ENCODE measurements around the gene TMCC1.

TMCC1 gene

DNA sequence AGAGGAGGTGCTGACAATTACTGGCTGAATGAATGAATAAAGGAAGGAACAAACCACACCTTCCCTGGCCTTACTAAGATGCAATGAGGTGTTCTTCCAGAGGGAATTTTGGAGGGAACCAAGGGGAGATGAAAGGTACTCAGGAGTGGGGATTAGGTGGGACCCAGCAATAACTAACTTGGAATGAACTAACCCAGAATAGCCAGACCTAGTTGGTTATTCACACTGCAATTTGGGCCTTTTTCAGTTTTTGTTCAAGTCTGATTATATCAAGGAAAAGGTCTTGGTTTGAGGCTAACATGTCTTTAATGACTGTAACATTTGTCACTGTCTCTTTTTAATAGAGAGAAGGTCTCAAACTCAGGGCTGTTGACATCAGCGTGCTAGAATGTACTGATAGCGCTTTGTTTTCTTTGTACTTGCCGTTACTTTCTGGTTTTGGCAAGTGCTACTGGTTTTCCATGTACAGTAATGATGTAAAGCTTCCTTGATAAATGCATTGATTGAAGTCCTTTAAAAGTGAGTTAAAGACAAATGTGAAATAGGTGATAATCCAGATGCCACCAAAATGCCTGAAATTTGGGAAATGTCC is 283.8 kb downstream of the TMCC1 start:
- no peak overlapping the region for H3K4me2 ChIP-seq (ENCODE audit: low read length)
- H3K9me3 ChIP-seq (replicated peaks; ENCODE audit: low read length): no peaks in the 10 kb centered on the region
- H3K4me3 ChIP-seq (ENCODE audit: low read length): no peak overlapping the region
- H3K4me1 ChIP-seq (ENCODE audit: control insufficient read depth, insufficient read depth, low read length): peaks cover 56% of the 10 kb centered on the region
- no peaks in the 10 kb centered on the region for H3K27me3 ChIP-seq (ENCODE audit: control insufficient read depth, insufficient read depth, low read length)
- no peak overlapping the region for H3K9ac ChIP-seq (ENCODE audit: low read depth, low read length)
- no peaks in the 10 kb centered on the region for H3K36me3 ChIP-seq (ENCODE audit: insufficient read depth, low read length)

DNA sequence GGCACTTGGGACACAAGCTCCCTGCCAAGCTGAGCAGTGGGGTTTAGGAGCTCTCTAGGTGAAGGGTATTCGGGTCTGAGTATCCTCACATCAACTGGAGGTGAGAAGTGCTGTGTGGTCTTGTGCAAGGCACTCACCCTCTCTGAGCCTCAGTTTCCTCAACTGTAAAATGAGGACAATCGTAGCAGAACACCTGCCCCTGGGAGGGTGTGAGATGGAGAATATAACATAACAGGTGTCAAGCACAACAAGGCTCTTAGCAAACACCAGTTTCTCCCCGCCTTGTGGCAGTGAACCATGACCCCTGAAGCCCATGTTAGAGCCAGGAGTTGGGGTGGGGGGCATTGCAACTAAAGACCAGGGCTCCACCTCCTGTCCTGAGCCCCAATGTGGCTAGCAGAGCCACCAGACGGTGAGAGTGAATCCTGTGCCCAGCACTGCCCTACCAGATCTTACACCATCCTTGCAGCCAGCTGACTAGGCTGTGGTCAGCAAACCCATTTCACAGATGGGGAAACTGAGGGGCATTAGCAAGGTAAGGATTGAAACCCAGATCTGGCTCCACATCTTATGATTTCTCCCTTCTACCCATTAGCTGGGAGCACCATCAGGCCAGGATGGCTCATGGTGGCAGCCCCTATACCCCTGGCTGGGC is 284.4 kb downstream of the TMCC1 start:
- Histone ChIP-seq H3K4me3 (ENCODE audit: low read length) (no peak overlapping the region), H3K36me3 (ENCODE audit: insufficient read depth, low read length) (no peaks in the 10 kb centered on the region), H3K4me1 (ENCODE audit: control insufficient read depth, insufficient read depth, low read length) (peaks cover 62% of the 10 kb centered on the region), H3K9ac (ENCODE audit: low read depth, low read length) (no peak overlapping the region), H3K4me2 (ENCODE audit: low read length) (no peak overlapping the region), H3K27me3 (ENCODE audit: control insufficient read depth, insufficient read depth, low read length) (no peaks in the 10 kb centered on the region), H3K9me3 (replicated peaks; ENCODE audit: low read length) (no peaks in the 10 kb centered on the region)

DNA sequence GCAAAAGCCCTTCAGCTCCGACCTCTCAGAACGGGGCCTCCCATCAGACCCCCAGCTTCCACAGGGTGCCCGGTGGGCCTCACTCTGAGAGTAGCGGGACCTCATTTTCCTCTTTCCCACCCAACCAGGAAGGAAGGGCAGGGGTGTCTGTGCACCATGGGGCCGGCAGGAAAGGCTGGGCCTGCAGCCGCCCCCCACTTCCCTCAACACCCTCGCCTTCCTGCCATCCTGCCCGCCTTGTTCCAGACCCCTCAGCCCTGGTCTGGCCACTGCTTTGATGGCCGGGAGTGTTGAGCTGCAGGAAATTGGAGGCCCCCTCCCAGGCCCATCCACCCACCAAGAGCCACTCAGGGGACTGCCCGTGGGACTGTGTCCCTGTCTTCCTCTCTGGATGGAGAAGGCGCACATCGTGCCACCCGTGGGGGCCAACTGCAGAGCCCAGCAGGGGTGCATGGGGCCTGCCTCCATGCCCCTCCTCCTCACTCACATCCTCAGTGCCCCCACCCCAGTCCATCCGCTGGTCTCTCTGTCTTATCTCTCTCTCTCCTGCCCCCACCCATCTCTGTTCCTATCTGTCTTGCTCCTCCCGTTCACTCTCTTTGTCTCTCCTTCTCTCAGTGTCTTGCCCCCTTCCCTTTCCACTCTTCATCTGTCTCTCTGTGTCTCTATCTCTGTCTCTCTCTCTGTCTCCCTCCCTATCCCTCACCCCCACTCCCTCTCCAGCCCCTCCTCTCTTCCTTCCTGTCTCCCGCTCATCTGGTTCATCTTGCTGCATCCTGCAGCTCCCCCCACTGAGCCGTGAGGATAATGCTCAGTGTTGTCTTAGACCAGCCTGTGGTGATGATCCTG is 285.2 kb downstream of the TMCC1 start:
- no peaks in the 10 kb centered on the region for H3K36me3 ChIP-seq (ENCODE audit: insufficient read depth, low read length)
- no peak overlapping the region for H3K4me2 ChIP-seq (ENCODE audit: low read length)
- H3K27me3 ChIP-seq (ENCODE audit: control insufficient read depth, insufficient read depth, low read length): no peaks in the 10 kb centered on the region
- peaks cover 69% of the 10 kb centered on the region for H3K4me1 ChIP-seq (ENCODE audit: control insufficient read depth, insufficient read depth, low read length)
- no peak overlapping the region for H3K4me3 ChIP-seq (ENCODE audit: low read length)
- H3K9me3 ChIP-seq (replicated peaks; ENCODE audit: low read length): no peaks in the 10 kb centered on the region
- H3K9ac ChIP-seq (ENCODE audit: low read depth, low read length): peak overlapping the region; percentile 77

DNA sequence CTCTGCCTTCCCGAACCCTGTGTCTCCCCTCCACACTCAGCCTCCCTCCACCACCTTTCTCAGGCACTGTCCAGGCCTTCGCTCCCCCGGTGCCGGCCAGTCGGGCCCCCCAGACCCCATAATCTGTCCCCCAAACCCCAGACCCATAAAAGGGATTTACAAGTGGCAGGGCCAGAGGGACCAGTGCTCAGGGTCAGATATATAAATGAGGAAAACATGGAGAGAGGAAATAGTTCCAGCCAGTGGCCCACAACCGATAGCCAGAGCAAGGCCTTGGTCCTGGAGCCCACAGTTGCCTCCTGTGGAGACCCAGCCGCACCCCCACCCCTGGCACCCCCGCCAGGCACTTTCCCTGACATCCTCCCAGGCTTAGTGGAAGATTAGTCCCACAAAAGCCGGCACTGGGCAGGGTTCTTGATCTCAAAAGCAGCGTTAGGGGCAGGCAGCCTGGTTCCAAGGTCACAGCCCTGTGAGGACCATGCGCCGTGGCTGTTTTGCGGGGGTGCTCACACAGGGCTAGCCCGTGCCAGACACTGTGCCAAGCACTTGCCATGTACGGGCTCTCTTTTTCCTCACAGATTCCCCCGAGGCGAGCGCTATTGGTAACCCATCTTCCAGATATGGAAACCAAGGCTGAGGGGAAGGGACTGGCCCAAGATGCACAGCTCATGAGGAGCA is 286.0 kb downstream of the TMCC1 start:
- Histone ChIP-seq H3K9ac (ENCODE audit: low read depth, low read length) (peak overlapping the region; percentile 77), H3K27me3 (ENCODE audit: control insufficient read depth, insufficient read depth, low read length) (no peaks in the 10 kb centered on the region), H3K36me3 (ENCODE audit: insufficient read depth, low read length) (no peaks in the 10 kb centered on the region), H3K4me2 (ENCODE audit: low read length) (peak overlapping the region; percentile 78), H3K4me3 (ENCODE audit: low read length) (peak overlapping the region; percentile 68), H3K9me3 (replicated peaks; ENCODE audit: low read length) (no peaks in the 10 kb centered on the region), H3K4me1 (ENCODE audit: control insufficient read depth, insufficient read depth, low read length) (peaks cover 74% of the 10 kb centered on the region)

DNA sequence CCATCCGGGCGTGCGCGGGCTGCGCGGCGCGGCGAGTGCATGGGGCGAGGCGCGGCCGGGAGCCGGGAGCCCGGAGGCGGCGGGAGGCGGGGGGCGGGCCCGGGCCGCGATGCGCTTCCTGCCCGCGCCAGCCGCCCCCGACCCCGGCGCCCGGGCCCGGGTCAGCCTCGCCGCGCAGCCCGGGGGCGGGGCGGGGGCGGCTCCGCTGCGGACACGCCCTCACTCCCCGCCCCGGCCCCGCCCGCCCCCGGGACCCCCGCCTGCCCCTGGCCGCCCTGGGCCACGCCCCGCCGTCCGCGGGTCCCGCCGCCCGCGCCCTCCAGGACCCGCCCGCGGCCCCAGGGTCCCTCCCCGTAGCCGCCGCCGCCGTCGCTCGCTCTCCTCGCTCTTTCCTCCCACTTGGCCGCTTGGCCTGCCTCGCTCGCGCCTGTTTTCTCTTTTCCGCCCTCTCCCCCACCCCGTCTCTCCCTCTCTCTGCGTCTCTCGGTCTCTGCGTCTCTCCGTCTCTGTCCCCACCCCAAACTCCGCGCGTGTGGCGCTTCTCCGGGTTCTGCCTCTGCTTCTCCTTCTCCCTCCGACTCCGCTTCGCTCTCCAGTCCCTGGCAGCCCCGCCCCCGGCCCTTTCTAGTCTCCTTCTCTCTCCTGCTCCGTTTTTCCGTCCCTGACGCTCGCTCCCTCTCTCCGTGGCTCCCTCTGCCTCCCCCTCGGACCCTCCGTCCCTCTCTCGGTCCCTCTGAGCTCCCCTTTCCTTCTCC is 286.7 kb downstream of the TMCC1 start, which contains the start of gene PLXND1:
Gene PLXND1 (minus strand): TSS at position 41 of the 755 bp plus-strand sequence. CDS start 37 bp downstream, at position 4.
- H3K4me2 ChIP-seq (ENCODE audit: low read length): peak within 1 kb of the TSS; percentile 98
- H3K36me3 ChIP-seq (ENCODE audit: insufficient read depth, low read length): peaks cover 3% of the 10 kb centered on the region
- H3K9ac ChIP-seq (ENCODE audit: low read depth, low read length): peak within 1 kb of the TSS; percentile 77
- peaks cover 74% of the 10 kb centered on the region for H3K4me1 ChIP-seq (ENCODE audit: control insufficient read depth, insufficient read depth, low read length)
- H3K4me3 ChIP-seq (ENCODE audit: low read length): peak within 1 kb of the TSS; percentile 89
- H3K27me3 ChIP-seq (ENCODE audit: control insufficient read depth, insufficient read depth, low read length): no peaks in the 10 kb centered on the region
- H3K9me3 ChIP-seq (replicated peaks; ENCODE audit: low read length): no peaks in the 10 kb centered on the region

DNA sequence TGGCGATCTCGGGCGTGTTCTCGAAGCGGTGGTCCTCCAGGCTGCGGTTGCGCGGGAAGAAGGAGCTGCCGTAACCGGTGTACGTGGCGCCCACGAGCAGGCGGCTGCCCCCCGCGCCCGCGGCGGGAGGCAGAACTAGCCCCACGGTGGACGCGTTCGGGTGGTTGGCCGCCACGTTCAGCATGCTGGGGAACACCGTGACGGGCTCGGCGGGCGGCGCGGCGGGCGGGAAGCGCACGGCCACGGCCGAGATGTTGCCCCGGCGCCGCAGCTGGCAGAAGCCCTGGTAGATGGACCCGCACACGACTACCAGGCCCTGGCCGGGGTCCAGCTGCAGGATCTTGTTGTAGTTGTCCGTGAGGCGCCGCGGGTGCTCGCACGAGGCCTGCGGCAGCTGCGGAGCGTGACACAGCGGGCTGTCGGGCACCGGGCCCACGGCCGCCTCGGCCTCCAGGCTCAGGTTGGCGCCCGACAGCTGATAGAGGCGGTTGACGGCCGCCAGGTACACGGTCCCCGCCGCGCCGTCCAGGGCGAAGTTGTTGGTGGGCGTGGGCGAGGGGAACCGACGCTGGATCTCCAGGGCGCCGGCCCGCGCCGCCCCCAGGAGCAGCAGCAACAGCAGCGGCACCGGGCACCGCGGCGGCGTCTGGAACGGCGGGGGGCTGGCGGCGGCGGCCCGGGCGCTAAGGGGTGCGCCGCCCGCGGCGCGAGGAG is 287.4 kb downstream of the TMCC1 start:
- peak overlapping the region; percentile 89 for H3K4me3 ChIP-seq (ENCODE audit: low read length)
- H3K4me1 ChIP-seq (ENCODE audit: control insufficient read depth, insufficient read depth, low read length): peaks cover 69% of the 10 kb centered on the region
- peaks cover 3% of the 10 kb centered on the region for H3K36me3 ChIP-seq (ENCODE audit: insufficient read depth, low read length)
- no peaks in the 10 kb centered on the region for H3K27me3 ChIP-seq (ENCODE audit: control insufficient read depth, insufficient read depth, low read length)
- peak overlapping the region; percentile 75 for H3K9ac ChIP-seq (ENCODE audit: low read depth, low read length)
- no peaks in the 10 kb centered on the region for H3K9me3 ChIP-seq (replicated peaks; ENCODE audit: low read length)
- peak overlapping the region; percentile 98 for H3K4me2 ChIP-seq (ENCODE audit: low read length)

DNA sequence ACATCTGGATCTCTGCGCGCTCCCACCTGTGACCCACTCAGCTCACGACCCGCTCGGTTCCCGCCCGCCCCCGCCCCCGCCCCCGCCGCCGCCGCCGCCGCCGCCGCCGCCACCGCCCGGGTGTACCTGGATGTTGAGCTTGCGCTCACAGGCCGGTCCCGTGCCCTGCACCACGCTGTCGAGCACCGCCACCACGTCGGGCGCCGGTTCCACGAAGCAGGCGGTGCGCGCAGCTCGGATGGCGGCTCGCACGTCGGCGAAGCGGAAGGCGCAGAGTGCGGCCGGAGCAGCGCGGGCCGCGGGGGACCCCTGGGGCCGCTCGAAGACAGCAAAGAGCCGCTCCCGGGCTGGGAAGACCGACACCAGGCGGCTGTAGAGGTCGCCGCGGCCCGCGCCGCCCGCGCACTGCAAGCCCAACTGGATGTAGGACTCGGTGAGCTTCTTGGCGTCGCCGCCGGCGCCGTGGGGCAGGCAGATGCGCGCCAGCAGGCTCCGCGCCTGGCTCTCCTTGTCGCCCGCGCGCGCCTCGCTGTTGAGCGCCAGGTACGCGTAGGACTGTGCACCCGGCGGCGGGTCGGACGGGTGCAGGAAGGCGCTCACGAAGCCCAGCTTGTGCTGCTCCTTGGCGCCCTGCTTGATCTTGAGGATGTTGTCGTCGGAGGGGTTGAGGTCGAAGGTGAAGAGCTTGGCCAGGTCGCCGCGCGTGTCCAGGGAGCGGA is 288.1 kb downstream of the TMCC1 start:
- peak overlapping the region; percentile 75 for H3K9ac ChIP-seq (ENCODE audit: low read depth, low read length)
- peaks cover 72% of the 10 kb centered on the region for H3K4me1 ChIP-seq (ENCODE audit: control insufficient read depth, insufficient read depth, low read length)
- no peaks in the 10 kb centered on the region for H3K9me3 ChIP-seq (replicated peaks; ENCODE audit: low read length)
- no peaks in the 10 kb centered on the region for H3K27me3 ChIP-seq (ENCODE audit: control insufficient read depth, insufficient read depth, low read length)
- peak overlapping the region; percentile 98 for H3K4me2 ChIP-seq (ENCODE audit: low read length)
- H3K36me3 ChIP-seq (ENCODE audit: insufficient read depth, low read length): peaks cover 3% of the 10 kb centered on the region
- H3K4me3 ChIP-seq (ENCODE audit: low read length): peak overlapping the region; percentile 89

DNA sequence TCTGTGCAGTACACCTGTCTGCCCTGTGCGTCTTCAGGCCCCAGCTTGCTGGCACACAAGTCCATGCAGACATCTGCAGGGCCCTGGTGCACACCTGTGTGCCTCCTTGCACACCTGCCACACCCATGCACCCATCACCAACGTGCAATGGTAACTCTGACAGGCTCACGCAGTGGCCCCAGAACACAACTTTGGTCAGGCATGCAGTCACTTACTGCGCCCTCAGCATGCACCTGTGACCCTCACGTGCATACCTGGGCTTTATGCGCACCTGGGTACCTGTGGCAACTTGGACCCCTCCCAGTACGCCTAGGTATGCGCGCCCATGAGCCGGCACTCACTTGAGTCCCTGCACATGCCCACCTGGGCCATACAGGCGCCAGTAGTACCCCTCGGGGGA is 288.7 kb downstream of the TMCC1 start:
- Histone ChIP-seq H3K36me3 (ENCODE audit: insufficient read depth, low read length) (peaks cover 3% of the 10 kb centered on the region), H3K27me3 (ENCODE audit: control insufficient read depth, insufficient read depth, low read length) (no peaks in the 10 kb centered on the region), H3K4me1 (ENCODE audit: control insufficient read depth, insufficient read depth, low read length) (peaks cover 72% of the 10 kb centered on the region), H3K4me3 (ENCODE audit: low read length) (peak overlapping the region; percentile 89), H3K9ac (ENCODE audit: low read depth, low read length) (peak overlapping the region; percentile 57), H3K9me3 (replicated peaks; ENCODE audit: low read length) (no peaks in the 10 kb centered on the region), H3K4me2 (ENCODE audit: low read length) (peak overlapping the region; percentile 98)

DNA sequence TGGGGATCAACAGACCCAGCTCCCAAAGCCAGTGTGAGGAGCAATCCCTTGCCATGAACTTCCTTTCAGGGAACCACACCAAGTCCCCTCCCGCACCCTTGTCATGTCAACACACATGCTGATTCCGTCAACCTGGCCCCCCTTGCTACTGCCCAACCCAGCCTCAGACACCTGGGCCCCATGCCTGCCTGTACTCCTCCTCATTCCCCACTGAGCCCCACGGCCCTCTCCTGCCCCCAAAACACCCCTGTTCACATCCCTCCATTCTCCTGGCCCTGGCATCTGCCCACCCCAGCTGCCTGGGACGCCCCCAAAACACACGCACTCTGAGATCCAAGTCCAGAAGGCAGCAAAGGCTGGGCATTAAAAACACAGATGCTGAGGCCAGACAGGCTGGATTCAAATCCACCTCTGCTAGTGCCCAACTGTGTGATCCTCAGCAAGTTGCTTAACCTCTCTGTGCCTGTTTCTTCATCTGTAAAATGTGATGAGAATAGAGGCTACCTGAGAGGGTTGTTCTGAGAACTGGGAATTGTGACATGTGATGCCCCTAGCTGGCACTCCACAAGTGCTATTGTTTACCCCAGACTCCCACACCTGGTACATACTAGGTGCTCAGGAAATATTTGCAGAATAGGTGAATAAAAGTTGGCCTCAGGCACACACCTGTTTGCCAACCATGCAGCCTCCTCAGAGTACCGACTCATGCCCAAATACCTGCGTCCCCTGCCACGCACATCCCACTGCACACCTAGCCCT is 289.3 kb downstream of the TMCC1 start:
- Histone ChIP-seq H3K9me3 (replicated peaks; ENCODE audit: low read length) (no peaks in the 10 kb centered on the region), H3K4me2 (ENCODE audit: low read length) (peak overlapping the region; percentile 98), H3K4me3 (ENCODE audit: low read length) (peak overlapping the region; percentile 89), H3K9ac (ENCODE audit: low read depth, low read length) (peak overlapping the region; percentile 73), H3K4me1 (ENCODE audit: control insufficient read depth, insufficient read depth, low read length) (peaks cover 72% of the 10 kb centered on the region), H3K36me3 (ENCODE audit: insufficient read depth, low read length) (peaks cover 3% of the 10 kb centered on the region), H3K27me3 (ENCODE audit: control insufficient read depth, insufficient read depth, low read length) (no peaks in the 10 kb centered on the region)
